Thyroid gland (tissue), 4 donors: ENCODE measurements around the gene FRYL.

Source experiments
- POLR2A ChIP-seq, 2 donors: fragments of 450-650 bp; IDR thresholded peaks; one replicate each; pipeline ENCODE4 v1.6.1; 2017; ENCODE audit warnings: antibody characterized with exemption in 2 of 2, mild to moderate bottlenecking in 2 of 2, moderate library complexity in 1 of 2
- TF ChIP-seq, protein P1 (sequence below), 6 experiments: fragments of 200-600 bp in 3 of 6; fragments of 450-650 bp in 3 of 6; sonication (generic) in 3 of 6; IDR thresholded peaks; one replicate each; pipeline ENCODE4 v1.5.1; 2016 to 2019; ENCODE audit warnings: antibody characterized with exemption in 6 of 6, mild to moderate bottlenecking in 2 of 6, inconsistent platforms in 1 of 6, moderate library complexity in 1 of 6

DNA sequence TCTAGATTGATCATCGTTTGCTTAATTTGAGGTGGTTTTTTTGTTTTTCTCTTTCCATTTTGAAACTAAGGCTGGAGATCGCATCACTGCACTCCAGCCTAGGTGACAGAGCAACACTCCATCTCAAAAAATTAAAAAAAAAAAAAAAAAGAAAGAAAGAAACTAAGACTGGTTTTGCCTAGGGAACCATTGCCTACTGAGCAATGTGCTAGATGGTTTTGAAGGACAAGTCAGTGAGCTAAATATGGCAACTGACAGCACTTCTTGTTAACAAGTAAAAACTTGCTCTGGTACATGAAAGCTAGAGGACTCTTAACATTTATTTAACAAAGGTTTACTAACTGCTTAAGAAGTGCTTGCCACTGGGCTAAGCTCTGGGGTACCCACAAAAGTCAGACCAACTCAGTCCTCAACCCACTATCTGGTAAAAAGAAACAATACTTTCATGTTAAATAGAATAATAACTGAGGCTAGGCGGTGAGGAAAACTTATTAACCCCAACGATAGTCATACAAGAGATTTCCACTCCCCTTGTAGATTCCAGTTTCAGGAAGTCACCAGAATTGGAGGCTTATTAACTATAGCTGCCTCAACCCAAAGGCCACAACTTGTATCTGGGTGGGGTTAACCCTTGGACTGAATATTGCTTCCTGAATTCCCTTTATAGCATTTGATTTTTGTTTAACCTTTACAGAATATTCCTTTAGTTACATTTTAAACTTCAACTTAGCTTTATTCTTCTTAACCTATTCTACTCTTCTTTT lies 111.6 kb downstream of the FRYL start:
- TF ChIP-seq, protein P1, sequence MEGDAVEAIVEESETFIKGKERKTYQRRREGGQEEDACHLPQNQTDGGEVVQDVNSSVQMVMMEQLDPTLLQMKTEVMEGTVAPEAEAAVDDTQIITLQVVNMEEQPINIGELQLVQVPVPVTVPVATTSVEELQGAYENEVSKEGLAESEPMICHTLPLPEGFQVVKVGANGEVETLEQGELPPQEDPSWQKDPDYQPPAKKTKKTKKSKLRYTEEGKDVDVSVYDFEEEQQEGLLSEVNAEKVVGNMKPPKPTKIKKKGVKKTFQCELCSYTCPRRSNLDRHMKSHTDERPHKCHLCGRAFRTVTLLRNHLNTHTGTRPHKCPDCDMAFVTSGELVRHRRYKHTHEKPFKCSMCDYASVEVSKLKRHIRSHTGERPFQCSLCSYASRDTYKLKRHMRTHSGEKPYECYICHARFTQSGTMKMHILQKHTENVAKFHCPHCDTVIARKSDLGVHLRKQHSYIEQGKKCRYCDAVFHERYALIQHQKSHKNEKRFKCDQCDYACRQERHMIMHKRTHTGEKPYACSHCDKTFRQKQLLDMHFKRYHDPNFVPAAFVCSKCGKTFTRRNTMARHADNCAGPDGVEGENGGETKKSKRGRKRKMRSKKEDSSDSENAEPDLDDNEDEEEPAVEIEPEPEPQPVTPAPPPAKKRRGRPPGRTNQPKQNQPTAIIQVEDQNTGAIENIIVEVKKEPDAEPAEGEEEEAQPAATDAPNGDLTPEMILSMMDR (IDR thresholded peaks at IDR 0.05) = no peak
- TF ChIP-seq POLR2A (IDR thresholded peaks at IDR 0.05) = no peak
